GM21447 (cell line): ENCODE measurements around the gene MAP3K5.
"Not testable (repeated sequence)": the region's sequence is repeated elsewhere in the genome, so short reads cannot be mapped to it uniquely, and the experiment has no call there.

Source experiments
- ATAC-seq: cut with Tn5 transposase; IDR thresholded peaks from one replicate; pipeline ENCODE4 v1.9.1; 2021; ENCODE audit not compliant: unreplicated experiment

MAP3K5 gene

DNA sequence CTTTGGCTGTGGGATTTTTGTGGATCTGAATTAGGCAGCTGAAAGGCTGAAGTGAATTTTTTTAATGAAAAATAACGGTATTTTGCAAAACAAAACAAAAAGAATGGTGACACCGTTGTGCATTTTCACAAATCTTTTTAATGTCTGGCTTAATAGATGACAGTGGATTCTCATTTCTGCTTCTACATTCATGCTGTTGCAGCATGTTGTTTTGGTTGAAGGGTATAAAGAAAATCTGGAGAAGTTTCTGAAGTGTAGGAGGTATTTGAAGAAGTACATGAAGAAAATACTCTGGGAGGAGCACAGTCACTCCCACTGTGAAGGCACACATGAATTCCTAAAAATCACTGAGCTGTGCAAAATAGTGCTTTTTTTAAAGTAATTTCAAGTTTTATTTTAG lies 3.1 kb upstream of the MAP3K5 start:
- no peak for ATAC-seq

DNA sequence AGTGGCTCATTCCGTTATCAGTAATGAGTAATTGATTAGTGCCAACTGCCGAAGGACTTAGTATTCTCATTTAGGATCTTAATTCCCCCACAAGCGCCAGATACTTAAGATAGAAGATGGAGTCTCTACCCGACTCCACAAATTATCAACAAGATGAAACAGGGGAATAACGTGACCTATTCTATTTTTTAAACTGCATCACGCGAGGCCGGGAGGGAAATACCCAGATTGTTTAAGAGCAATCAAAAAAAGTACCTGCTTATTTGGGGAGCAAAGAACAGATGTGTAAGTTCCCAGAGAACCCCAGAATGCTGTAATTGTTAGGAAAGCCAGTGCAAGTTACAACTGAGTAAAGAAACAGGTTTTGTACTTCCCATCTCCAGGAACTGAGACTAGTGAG lies 1.1 kb upstream of the MAP3K5 start:
- ATAC-seq, result no peak

DNA sequence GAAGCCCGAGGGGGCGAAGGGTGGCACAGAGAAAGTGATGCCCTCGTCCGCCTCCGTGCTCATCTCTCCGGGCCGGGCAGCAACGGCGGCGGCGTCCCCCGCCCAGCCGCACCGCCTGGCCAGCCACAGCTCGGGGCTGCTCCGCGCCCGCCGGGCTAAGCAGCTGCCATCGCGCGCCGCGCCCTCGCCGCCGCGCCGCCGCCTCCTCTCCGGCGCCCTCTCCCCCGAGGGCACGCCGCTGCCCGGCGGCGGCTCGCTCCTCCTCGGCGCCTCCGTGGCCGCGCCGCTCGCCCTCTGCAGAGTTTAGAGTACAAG lies 225 bp downstream of the MAP3K5 start:
- ATAC-seq, result no peak

DNA sequence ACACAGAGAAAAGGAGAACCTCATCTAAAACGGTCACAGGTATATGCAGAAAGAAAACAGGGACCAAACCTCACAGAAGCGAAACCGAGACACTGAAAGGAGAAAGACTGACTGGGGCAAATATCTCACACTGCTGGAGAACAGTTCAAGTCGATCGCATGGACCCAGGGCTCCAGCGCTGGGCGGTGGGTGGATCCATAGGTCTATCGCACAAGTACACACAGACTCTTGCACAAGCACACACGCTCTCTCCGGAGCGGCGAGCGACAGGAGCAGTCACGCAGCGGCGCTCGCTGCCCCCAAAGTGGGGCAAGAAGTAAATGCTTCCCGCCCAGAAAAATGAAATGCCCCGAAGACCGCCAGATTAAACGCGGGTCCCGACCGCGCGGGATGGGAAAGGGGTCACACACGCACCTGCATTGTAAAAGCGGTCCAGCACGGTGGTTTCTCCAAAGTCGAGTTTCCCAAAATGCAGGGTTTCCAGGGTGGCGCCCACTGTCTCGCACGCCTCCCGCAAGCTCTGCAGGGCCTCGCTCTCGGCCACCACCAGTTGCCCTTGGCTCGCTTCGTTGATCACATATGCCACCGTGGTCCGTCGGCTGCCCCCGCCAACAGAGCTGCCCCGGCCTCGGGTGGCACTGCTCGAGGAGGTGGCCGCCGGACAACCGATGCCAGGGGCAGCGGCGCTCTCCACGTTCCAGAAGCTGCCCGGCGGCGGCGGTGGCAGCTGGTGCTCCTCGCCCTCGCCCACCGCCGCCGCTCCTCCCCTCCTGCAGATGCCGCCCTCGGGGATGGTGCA lies 782 bp downstream of the MAP3K5 start:
- peak; percentile 43 for ATAC-seq

GRCh38 chr6:136790411-136791295 lies 1.6 kb downstream of the MAP3K5 start:
- no peak for ATAC-seq

GRCh38 chr6:136789440-136789839 lies 2.8 kb downstream of the MAP3K5 start:
- ATAC-seq, result not testable (repeated sequence)

- no peak for ATAC-seq
Observed at GRCh38 chr6:136788069-136788902, 4.0 kb downstream of the MAP3K5 start.

DNA sequence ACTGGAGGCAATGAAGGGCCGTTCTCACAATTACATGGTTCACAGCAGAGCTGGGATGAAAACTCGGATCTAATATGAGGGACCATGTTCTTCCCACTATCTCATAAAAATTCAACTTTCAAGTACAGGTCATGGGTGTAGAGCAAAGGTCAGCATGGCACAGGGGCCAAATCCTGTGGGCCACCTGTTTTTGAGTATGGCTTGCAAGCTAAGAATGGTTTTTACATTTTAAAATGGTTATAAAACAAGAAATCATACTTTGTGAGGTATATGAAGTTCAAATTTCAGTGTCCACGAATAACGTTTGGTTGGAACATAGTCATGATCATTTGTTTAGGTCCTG lies 4.6 kb downstream of the MAP3K5 start:
- no peak for ATAC-seq

DNA sequence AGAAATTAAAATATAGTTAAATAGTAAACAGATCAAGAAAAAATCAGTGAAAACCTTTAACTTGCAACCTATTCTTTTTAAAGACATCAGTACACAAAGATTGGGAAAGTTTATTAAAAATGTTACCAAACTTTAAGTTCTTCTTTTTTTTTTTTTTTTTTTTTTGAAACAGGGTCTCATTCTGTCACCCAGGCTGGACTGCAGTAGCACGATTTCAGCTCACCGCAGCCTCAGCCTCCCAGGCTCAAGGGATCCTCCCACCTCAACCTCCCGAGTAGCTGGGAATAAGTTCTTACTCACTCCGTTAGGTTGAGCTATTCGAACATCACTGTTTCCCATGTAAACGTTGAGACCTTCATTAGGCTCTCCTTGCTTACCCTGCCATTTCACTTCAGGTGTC lies 5.6 kb downstream of the MAP3K5 start:
- no peak for ATAC-seq

- ATAC-seq, result peak; percentile 52
Observed at GRCh38 chr6:136784910-136785746, 7.1 kb downstream of the MAP3K5 start.

DNA sequence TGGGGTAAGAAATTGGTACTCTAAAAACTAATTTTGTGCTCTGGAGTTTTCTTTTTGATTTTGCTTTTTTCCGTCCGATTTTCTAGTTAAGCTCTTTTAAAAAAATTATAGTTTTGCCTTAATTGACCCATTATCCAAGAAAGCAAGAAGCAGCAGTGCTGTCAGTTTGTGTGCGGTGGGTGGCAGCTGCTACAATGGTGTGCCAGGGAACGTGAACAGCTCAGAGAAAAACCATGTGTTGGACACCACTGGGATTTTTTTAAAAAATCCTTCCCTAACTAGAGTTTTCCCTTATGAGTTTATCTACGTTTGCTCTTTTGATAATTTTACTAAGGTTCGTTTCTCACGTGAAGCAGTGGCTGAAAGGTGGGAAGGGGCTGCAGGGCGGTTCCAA lies 8.0 kb downstream of the MAP3K5 start:
- no peak for ATAC-seq

DNA sequence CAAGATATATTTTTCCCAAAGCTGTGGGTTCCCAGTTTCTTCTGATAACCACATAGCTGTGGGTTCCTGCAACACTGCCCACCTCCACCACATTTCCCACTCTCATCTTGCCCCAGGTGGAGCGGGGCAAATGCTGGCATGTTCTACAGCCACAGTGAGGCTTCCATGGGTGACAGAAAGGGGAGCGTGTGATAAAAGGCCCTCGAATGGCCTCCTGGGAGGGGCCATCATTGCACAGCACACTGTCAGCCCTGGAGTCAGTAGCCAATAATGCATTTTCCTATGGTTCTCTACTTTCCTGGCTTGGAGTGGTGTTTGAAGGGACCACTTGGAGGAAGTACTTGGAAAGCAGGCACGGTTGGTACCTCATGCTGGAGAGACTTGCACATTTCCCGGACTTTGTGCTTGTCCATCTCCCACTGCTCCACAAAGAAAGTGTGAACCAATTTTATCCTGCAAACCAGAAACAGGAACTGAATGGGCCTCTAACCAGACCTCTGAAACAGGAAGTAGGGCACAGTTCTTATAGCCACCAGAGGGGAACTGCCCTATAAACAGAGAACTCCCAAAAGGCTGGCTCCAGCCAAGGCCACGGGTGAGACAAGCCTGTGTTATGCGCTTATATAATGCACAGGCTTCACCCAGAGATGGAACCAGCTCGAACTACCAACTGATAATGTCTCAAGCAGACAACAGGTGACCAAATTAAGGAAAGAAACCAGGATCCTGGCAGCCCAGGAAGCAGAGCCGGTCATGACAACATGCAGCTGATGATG lies 8.6 kb downstream of the MAP3K5 start:
- ATAC-seq, result peak; percentile 57

GRCh38 chr6:136783021-136783420 lies 9.3 kb downstream of the MAP3K5 start:
- ATAC-seq, result no peak

- ATAC-seq, result no peak
Observed at GRCh38 chr6:136782021-136782770, 10.1 kb downstream of the MAP3K5 start.

DNA sequence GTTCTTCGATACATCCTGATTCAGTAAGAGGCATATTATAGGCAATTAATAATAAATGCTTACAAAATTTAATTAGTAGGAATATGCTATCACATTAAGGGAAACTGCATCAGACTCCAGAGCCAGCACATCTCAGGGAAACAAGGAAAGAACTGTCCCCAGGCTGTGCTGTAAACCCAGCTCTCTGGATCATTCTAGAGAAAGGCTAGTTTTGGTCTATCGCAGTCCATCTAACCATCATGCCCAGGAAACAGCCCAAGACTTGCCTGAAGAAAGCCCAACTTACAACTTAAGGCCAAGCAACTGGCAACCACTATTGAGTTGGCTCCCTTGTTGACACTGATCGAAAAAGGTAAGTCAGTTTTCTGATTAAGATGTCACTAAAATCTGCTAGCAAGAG lies 11.3 kb downstream of the MAP3K5 start:
- ATAC-seq, result no peak

DNA sequence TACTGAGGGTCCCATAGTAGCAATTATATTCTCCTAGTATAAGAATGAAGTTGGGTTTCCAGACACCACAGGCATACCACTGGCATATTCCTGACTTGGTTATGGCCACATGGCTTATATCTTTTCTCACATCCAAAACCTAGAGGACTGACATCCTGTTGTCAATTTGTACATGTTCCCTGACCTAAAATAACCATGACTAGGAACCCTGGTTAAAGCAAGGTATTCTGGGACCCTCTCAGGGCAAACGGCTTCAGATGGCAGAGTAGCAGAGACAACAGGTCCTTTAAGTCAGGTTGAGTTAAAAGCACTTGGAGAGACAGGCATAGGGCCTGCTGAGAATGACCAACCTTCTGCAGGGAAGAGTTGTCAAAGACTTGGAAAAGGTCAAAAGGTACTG lies 12.6 kb downstream of the MAP3K5 start:
- no peak for ATAC-seq

GRCh38 chr6:136777651-136778050 lies 14.6 kb downstream of the MAP3K5 start:
- no peak for ATAC-seq

DNA sequence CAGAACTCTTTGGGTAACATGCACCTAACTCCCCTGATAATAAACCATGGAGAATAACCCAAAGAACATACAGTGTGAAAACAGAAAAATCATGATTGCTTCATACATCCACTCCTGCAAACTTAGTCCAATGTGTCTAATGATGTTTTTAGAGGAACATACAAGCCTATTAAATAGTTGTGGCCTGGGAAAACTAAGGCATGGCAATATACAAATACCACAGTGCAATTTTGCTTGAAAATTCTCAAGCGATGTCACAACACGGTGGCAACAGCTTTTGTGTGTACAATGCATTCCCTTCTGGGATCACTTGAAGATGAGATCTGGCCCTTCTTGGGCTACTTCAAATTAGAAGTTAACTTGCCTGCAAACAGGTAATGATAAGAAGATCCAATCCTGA lies 16.7 kb downstream of the MAP3K5 start:
- ATAC-seq, result no peak

DNA sequence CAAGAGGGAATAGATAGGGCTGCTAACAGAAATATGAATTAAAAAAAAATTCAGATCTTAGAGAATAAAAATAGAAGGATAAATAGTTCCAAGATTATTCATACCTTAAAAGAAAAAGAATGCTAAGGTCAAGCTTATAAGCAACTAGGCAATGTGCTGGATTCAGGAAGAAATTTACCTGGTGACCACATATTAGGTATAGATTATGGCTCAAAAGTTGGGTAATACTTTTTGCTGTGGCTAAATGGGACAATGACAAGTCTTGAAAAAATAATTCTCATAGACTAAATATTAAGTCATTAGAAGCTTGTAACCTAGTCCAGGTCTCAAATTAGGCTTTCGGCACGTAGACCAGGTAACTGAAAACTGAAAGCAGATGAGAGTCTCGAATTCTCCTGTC lies 17.2 kb downstream of the MAP3K5 start:
- no peak for ATAC-seq
